Transverse colon (tissue), 4 donors: ENCODE results near the gene ZNF414. TPM values are rescaled to one million over a fixed set of nuclear protein-coding genes. Genes with fewer than 3 reads are reported as not detected.
A peak's percentile ranks its signal among the peaks of the same experiment; 100 is the strongest.

Source experiments
- DNase-seq: peaks from one replicate; pipeline ENCODE4 v3.0.0-alpha.2; 2019
- H3K27ac ChIP-seq, 4 donors: fragments of 200-600 bp; sonication (generic); 2 replicates each; pipeline ENCODE4 v1.5.1; 2016 to 2018; ENCODE audit warnings: inconsistent platforms in 4 of 4
- H3K27me3 ChIP-seq: fragments of 200-600 bp; sonication (generic); 2 replicates; pipeline ENCODE4 v1.5.1; 2017; ENCODE audit warnings: inconsistent platforms
- H3K36me3 ChIP-seq, 4 donors: fragments of 200-600 bp; sonication (generic); 2 replicates each; pipeline ENCODE4 v1.5.1; 2017 to 2019; ENCODE audit warnings: inconsistent platforms in 4 of 4
- H3K4me1 ChIP-seq, 4 donors: fragments of 200-600 bp; sonication (generic); 2 replicates each; pipeline ENCODE4 v1.5.1; 2017 to 2020; ENCODE audit warnings: inconsistent platforms in 4 of 4
- H3K4me3 ChIP-seq, 4 donors: fragments of 200-600 bp; sonication (generic); 1 replicate in 1 of 4; 2 replicates in 3 of 4; pipeline versions ENCODE4 v1.5.1 to v1.6.1; 2017 to 2019; ENCODE audit warnings: inconsistent platforms in 4 of 4
- H3K9me3 ChIP-seq, 2 donors: fragments of 200-600 bp; sonication (generic); 2 replicates each; pipeline ENCODE4 v1.5.1; 2017 to 2019; ENCODE audit warnings: inconsistent platforms in 2 of 2
- EP300 ChIP-seq: sonication (generic); formaldehyde crosslinking; IDR thresholded peaks from one replicate; pipeline ENCODE4 v1.6.1; 2017; ENCODE audit warnings: antibody characterized with exemption, low read depth
- POLR2A ChIP-seq: fragments of 450-650 bp; IDR thresholded peaks from one replicate; pipeline ENCODE4 v1.6.1; 2016; ENCODE audit warnings: antibody characterized with exemption, mild to moderate bottlenecking, moderate library complexity
- POLR2AphosphoS5 ChIP-seq, 3 donors: sonication (generic); formaldehyde crosslinking; IDR thresholded peaks; one replicate each; pipeline ENCODE4 v1.6.1; 2016; ENCODE audit warnings: antibody characterized with exemption in 3 of 3
- WGBS, 2 donors: methylation state at CpG; one replicate each; pipeline ENCODE4 v1.1.5; 2018; ENCODE audit warnings: low coverage in 1 of 2; 5-methylcytosine and 5-hydroxymethylcytosine counted together
- in situ Hi-C, 4 donors: fragments of 200-750 bp; cut with MboI; loops; one replicate each; pipeline versions ENCODE4 v1.15.0 to v1.15.1; 2017; ENCODE audit warnings: low sequenced_read_pairs in 3 of 4, low pct_ligation_motif_present in 1 of 4, low pct_unique_long_range_greater_than_20kb in 1 of 4
- intact Hi-C: fragments of 100-400 bp; cut with DNase I; formaldehyde crosslinking; loops from one replicate; pipeline ENCODE4 v1.15.1; 2023; ENCODE audit warnings: low total_unique reads
- total RNA-seq, 4 donors: library from RNA; depleted of rRNA; stranded (reverse); fragments of >200 nt; gene quantifications; one replicate each; pipeline ENCODE4 v1.1.0, GENCODE V29; 2016
- TF ChIP-seq, protein P1 (sequence below), 5 experiments: fragments of 200-600 bp in 3 of 5; fragments of 450-650 bp in 2 of 5; sonication (generic) in 3 of 5; IDR thresholded peaks; 1 replicate in 2 of 5; 2 replicates in 3 of 5; pipeline ENCODE4 v1.5.1; 2016 to 2017; ENCODE audit warnings: antibody characterized with exemption in 5 of 5, inconsistent platforms in 3 of 5, mild to moderate bottlenecking in 2 of 5, moderate library complexity in 1 of 5

The ZNF414 gene
- total RNA-seq, 4 donors from 2014 or later: 7.8 to 13.8 (median 11.0) TPM

DNA sequence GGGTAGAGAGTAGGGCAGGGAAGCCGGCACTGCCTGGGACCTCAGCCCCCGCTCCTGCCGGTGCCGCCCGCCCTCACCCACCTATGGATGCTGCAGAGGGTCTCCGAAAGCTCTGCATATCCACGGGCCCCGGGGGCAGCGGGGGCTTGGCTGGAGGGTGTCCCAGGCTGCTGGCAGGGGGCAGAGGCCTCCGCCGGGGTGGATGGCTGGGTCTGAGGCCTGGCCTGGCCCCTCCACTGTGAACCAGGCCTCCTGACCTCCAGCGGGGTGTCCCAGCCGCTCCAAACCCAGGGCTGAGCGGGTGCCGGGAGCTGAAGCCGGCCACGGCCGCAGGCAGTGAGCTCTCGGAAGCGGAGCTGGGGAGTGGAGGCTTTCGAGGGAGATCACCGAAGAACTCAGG lies 15.7 kb downstream of the ZNF414 start:
- TF ChIP-seq, protein P1, sequence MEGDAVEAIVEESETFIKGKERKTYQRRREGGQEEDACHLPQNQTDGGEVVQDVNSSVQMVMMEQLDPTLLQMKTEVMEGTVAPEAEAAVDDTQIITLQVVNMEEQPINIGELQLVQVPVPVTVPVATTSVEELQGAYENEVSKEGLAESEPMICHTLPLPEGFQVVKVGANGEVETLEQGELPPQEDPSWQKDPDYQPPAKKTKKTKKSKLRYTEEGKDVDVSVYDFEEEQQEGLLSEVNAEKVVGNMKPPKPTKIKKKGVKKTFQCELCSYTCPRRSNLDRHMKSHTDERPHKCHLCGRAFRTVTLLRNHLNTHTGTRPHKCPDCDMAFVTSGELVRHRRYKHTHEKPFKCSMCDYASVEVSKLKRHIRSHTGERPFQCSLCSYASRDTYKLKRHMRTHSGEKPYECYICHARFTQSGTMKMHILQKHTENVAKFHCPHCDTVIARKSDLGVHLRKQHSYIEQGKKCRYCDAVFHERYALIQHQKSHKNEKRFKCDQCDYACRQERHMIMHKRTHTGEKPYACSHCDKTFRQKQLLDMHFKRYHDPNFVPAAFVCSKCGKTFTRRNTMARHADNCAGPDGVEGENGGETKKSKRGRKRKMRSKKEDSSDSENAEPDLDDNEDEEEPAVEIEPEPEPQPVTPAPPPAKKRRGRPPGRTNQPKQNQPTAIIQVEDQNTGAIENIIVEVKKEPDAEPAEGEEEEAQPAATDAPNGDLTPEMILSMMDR (IDR thresholded peaks at IDR 0.05): no peak
- TF ChIP-seq POLR2AphosphoS5 (IDR thresholded peaks at IDR 0.05) (no peak), EP300 (no peak), POLR2A (no peak)
- Histone ChIP-seq H3K9me3 (no peaks in the 10 kb centered on the region), H3K4me1 (no peaks in the 10 kb centered on the region), H3K36me3 (no peaks in the 10 kb centered on the region), H3K4me3 (no peak overlapping the region), H3K27ac (no peak overlapping the region), H3K27me3 (no peaks in the 10 kb centered on the region)
- no peak for DNase-seq
- 90% methylated on average over 20 of the region's 22 CpGs; no CpG with 5 or more reads in 1 of the 2 donors for WGBS, 2 donors
- in situ Hi-C loops (no loop called here), intact Hi-C loops (no loop called here)

DNA sequence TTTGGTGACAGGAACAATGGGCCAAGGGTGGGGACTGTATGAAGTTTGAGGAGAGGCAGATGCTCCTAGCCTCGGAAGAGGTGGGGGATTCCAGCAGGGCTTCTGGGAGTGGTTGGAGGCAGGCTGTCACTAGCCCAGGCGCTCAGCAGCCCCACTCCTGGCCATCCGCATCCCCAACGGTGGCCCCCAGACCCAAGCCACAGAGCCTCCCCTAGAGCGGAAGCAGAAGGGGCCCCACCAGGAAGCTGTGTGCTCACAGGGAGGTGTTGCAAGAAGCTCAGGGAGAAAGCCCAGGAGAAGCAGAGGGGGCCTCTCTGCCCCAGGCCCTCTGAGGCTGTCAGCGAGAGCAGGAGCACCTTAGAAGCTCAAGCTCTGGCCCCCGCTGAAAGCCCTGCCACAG lies 19.8 kb downstream of the ZNF414 start:
- no peaks in the 10 kb centered on the region for H3K27me3 ChIP-seq
- no peak overlapping the region for H3K27ac ChIP-seq
- in situ Hi-C loops: no loop called here
- TF ChIP-seq, protein P1 (IDR thresholded peaks at IDR 0.05): no peak
- no peak for TF ChIP-seq POLR2A
- TF ChIP-seq EP300: no peak
- no peak for TF ChIP-seq POLR2AphosphoS5 (IDR thresholded peaks at IDR 0.05)
- DNase-seq: no peak
- no peaks in the 10 kb centered on the region for H3K9me3 ChIP-seq
- H3K4me1 ChIP-seq: no peaks in the 10 kb centered on the region
- H3K36me3 ChIP-seq: no peaks in the 10 kb centered on the region
- intact Hi-C loops: no loop called here
- 80 to 85% methylated on average over 2 to 7 of the region's 7 CpGs for WGBS, 2 donors
- H3K4me3 ChIP-seq: no peak overlapping the region

DNA sequence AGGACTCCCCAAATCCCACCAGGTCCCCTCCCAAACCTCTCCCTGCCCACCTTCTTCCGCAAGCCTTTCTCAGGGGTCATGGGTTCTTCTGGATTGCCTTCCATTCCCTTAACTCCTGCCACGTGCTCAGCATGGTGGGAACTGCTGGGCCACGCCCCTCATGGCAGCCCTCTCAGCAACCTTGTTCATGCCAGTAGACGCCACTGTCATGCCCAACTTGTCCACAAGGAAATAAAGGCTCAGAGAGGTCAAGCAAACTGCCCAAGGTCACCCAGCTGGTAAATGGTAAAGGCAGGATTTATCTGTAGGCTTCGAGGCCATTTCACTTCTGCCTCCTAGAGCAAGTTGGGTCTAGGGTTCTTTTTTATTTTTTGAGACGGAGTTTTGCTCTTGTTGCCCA lies 22.4 kb downstream of the ZNF414 start:
- WGBS, 2 donors: 83 to 85% methylated on average over 4 to 6 of the region's 6 CpGs
- no peak overlapping the region for H3K4me3 ChIP-seq
- DNase-seq: no peak
- peaks cover 0 to 4% (median 0%) of the 10 kb centered on the region in 4 donors for H3K4me1 ChIP-seq
- TF ChIP-seq, protein P1 (IDR thresholded peaks at IDR 0.05): peak in 1 of 5 experiments; percentile 10
- TF ChIP-seq EP300 (no peak), POLR2AphosphoS5 (IDR thresholded peaks at IDR 0.05) (no peak)
- no peaks in the 10 kb centered on the region for H3K9me3 ChIP-seq
- in situ Hi-C loops: no loop called here
- no peaks in the 10 kb centered on the region for H3K27me3 ChIP-seq
- H3K36me3 ChIP-seq: peaks cover 0 to 22% (median 10%) of the 10 kb centered on the region in 4 donors
- H3K27ac ChIP-seq: no peak overlapping the region
- intact Hi-C loops: no loop called here

DNA sequence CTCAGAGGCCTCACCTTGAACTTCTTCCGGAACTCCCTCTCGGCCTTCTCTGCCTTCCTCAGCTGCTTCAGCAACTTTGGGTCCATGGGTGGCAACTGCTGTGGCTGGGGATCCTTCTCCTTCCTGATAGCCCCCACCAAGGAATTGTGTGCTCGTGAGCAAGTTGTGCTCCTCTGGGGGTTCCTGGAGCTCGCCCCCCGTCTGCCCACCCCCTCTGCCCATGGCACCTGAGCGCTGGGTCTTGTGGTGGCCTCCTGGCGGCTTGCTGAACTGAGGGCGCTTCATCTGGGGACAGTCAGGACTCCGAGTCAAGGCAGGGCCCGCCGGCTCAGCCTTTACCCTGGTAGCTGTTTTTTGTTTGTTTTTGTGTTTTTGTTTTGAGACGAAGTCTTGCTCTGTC lies 23.1 kb downstream of the ZNF414 start:
- in situ Hi-C loops (no loop called here), intact Hi-C loops (no loop called here)
- 87 to 100% methylated on average over 1 to 12 of the region's 12 CpGs for WGBS, 2 donors
- TF ChIP-seq, protein P1 (IDR thresholded peaks at IDR 0.05): no peak
- TF ChIP-seq EP300 (no peak), POLR2A (no peak), POLR2AphosphoS5 (IDR thresholded peaks at IDR 0.05) (no peak)
- Histone ChIP-seq H3K9me3 (no peaks in the 10 kb centered on the region), H3K4me3 (no peak overlapping the region), H3K27ac (no peak overlapping the region), H3K4me1 (peaks cover 0 to 4% (median 0%) of the 10 kb centered on the region in 4 donors), H3K27me3 (no peaks in the 10 kb centered on the region), H3K36me3 (peaks cover 0 to 28% (median 14%) of the 10 kb centered on the region in 4 donors)
- DNase-seq: no peak
